HG02642 (cell line): ENCODE results near the gene G0S2.
A peak's percentile ranks its signal among the peaks of the same experiment; 100 is the strongest.
"Not testable (repeated sequence)": the region's sequence is repeated elsewhere in the genome, so short reads cannot be mapped to it uniquely, and the experiment has no call there.

Experiments
- ATAC-seq: cut with Tn5 transposase; IDR thresholded peaks from one replicate; pipeline ENCODE4 v1.9.1; 2021; ENCODE audit warnings: mild to moderate bottlenecking; ENCODE audit not compliant: unreplicated experiment, poor library complexity

Gene G0S2

DNA sequence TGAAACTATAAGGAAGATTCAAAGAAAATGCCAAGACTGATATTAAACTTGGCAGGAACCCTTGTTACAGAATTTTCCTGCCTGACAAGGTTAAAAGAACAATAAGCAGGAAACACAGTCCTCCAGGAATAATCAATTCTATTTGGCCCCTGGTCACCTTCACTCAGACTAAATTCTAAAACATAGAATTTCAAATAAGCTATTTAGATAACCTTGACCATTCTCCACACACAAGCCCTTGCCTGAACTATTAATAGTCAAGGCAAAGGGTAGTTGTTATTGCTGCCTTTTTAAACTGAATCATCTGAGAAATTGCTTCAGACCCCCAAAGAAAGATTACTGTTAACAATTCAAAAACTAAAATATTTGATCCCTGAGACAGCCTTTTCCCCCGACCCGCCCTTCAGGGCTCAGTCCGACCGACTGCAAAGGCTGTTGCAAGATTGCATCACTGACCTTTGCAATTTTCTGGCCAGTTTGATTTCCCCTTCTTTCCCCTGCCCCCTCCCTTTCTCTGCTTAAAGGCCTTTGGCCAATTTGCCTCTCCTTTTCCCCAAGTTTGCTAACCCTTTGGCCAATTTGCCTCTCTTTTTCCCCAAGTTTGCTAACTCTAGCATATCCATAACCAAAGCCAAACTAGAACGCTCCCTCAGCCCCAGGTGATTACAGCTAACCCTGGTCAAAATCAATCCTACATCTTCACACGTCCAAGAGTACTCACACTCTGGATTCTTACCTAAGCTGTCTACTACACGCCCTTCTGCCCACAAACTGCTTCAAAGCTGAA is 1.4 kb upstream of the G0S2 start:
- no peak for ATAC-seq

DNA sequence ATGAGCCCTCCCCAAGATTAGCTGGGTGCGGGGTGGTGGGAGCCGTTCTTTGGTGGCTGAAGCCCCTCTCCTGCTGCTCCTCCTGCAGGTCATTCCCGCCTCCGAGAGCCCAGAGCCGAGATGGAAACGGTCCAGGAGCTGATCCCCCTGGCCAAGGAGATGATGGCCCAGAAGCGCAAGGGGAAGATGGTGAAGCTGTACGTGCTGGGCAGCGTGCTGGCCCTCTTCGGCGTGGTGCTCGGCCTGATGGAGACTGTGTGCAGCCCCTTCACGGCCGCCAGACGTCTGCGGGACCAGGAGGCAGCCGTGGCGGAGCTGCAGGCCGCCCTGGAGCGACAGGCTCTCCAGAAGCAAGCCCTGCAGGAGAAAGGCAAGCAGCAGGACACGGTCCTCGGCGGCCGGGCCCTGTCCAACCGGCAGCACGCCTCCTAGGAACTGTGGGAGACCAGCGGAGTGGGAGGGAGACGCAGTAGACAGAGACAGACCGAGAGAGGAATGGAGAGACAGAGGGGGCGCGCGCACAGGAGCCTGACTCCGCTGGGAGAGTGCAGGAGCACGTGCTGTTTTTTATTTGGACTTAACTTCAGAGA is 448 bp downstream of the G0S2 start:
- no peak for ATAC-seq

- ATAC-seq = no peak
Observed at GRCh38 chr1:209678981-209679539, 3.8 kb downstream of the G0S2 start.

DNA sequence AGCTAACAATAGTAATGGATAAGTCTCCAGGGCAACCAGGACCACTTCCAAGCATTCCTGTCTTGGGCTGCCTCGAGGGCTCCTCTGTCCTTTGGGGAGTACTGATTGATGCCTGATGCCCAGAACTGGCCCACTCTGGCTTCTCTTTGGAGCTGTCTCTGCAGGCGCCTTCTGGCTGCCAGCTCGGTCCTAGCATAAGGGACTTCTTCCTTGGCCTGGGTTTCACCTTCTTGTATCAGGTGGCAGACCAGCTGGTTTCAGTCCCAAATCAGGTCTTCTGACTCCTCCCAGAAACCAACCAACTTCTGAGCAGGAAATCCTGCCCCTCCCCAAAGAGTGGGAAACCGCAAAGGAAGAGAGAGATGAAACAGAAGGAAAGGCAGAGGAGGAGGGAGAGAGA is 10.6 kb downstream of the G0S2 start:
- ATAC-seq = peak; percentile 62

GRCh38 chr1:209686322-209686721 is 11.1 kb downstream of the G0S2 start:
- no peak for ATAC-seq

DNA sequence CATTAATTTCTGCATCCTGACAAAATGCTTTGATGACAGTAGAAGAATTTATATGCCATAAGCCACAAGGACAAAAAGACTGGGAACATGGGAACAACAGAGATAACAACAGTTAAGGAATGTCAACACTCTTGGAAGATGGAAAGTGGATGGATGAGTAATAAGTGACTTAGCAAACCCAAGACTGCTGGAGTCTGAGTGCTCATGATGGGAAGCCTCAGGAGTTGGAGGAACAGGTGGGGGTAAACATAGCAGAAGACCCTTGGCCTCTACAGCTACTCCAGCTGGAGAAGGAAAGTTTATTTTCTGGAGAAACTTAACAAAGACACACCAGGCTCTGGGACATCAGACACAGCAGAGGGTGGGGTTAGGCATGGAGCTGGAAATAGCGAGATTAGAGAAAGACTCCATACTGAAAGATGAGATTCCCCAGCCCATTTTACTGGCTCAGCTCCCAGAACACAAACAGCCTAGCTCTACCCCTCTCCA is 13.6 kb downstream of the G0S2 start:
- no peak for ATAC-seq

GRCh38 chr1:209689477-209689876 is 14.3 kb downstream of the G0S2 start:
- ATAC-seq = no peak

- ATAC-seq = no peak
Observed at GRCh38 chr1:209691237-209691636, 16.0 kb downstream of the G0S2 start.

DNA sequence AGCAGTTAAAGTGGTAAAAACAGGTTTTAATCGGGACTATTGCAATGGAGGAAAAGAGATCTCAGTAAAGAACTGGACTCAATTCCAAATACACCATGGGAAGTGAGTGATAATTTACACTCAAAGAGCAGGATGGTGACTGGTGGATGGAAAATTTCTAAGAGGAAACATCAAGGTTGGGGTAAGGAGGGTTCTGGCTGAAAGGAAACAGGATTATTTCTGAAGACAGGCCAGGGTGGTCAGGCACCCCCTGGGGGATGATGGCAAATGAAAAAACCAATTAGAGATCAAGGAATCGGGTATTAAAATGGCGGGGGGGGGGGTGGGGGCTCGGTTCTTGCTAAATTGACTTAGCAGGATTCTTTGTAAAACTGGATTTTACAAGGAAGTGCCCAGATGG is 17.1 kb downstream of the G0S2 start:
- no peak for ATAC-seq

- ATAC-seq = peak; percentile 75
Observed at GRCh38 chr1:209692745-209693504, 17.7 kb downstream of the G0S2 start.

- ATAC-seq = no peak
Observed at GRCh38 chr1:209696673-209697072, 21.5 kb downstream of the G0S2 start.

GRCh38 chr1:209697126-209697525 is 21.9 kb downstream of the G0S2 start:
- no peak for ATAC-seq

GRCh38 chr1:209700686-209701085 is 25.5 kb downstream of the G0S2 start:
- ATAC-seq = not testable (repeated sequence)

DNA sequence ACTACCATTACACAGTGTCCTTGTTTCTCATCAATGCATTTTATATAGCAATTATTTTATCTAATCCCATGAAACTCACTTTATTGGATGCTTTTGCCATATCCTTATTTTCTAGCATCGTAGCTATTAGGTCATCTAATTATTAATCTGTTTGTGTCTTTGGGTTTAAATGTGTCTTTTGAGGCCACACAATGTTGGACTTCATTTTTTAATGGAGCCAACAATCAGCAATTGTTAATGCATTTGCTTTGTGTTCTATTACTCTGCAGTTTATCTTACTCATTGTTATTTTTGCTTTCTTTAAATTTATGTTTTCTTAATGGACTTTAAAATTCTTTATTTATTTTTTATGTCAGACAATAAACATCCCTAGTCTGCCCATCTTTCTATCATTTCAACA is 27.6 kb downstream of the G0S2 start:
- no peak for ATAC-seq

- ATAC-seq = no peak
Observed at GRCh38 chr1:209703834-209704504, 28.8 kb downstream of the G0S2 start.

DNA sequence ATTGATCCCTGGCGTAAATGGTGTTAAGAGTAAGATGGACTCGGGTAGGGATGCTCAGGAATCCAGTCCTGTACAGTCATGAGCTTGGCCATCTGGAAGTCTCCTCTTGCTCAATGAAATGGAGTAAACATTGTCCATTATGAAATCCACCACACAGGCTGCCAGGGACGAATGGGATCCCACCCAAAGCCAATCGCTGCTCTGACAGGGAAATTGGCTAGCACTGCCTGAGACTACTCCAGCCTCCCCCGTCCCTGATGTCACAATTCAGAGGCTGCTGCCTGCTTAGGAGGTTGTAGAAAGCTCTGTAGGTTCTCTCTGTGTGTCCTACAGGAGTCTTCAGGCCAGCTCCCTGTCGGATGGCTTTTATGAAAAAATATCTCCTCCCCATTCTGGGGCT is 29.4 kb downstream of the G0S2 start, which contains the start of gene HSD11B1:
Gene HSD11B1 (plus strand): TSS at position 263 of the 400 bp plus-strand sequence. CDS start 97 bp downstream, at position 360.
- ATAC-seq = no peak

- no peak for ATAC-seq
Observed at GRCh38 chr1:209705033-209705598, 29.9 kb downstream of the G0S2 start.

DNA sequence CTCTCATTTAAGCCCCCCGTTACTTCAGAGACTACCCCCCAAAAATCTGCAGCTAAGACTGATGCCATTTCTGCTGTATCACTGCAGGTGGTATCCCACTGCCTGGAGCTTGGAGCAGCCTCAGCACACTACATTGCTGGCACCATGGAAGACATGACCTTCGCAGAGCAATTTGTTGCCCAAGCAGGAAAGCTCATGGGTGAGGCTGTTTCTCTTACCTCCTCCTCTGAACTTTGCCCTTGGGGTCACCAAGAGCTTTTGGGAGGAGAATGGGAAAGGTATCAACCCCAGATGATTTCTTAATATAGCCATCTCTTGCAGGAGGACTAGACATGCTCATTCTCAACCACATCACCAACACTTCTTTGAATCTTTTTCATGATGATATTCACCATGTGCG is 31.4 kb downstream of the G0S2 start:
- no peak for ATAC-seq

DNA sequence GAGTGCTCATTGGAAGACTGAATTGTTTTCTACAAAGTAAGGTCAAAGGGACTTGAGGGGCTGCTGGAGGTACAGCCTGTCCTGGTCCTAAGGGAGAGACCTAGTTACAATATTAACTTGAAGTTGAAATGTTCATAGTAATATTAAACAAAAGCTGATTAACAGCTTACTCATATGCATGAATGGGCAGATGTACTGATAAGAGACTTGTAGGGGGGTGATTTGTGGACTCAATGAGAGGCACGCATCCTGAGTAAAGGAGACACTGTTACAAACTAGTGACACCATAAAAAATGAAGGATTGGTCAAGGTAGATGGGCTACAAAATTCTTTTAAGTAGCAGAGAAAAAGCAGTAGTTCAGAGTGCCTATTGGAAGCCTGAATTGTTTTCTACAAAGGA is 32.1 kb downstream of the G0S2 start:
- no peak for ATAC-seq

DNA sequence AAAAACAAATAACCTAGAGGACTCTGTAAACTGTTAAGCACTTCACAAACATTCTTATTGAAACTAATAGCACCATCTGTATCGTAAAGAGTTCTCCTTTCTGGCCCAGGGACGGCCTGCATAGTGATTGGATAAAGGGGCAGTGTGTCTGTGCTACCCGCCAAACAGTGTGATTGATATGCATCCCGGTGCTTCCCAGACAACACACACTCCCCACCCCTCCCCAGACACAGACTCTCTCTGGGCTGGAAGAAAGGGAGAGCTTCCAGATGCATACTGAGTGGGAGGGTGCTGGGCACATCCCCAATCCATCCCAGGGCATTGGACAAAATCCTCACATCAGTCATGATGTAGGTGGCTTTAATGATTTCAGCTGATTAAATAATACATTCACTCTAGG is 33.1 kb downstream of the G0S2 start:
- no peak for ATAC-seq
